Spleen (tissue), 7 donors: Measurements from ENCODE around the gene TNFRSF1B.

Experiments
- POLR2A ChIP-seq, 3 donors: fragments of 450-650 bp; IDR thresholded peaks; one replicate each; pipeline ENCODE4 v1.5.1; 2017; ENCODE audit warnings: antibody characterized with exemption in 3 of 3, mild to moderate bottlenecking in 1 of 3
- POLR2AphosphoS5 ChIP-seq, 3 donors: sonication (generic); formaldehyde crosslinking; IDR thresholded peaks; one replicate each; pipeline ENCODE4 v1.5.1; 2017; ENCODE audit warnings: antibody characterized with exemption in 3 of 3
- TF ChIP-seq, protein P1 (sequence below), 11 experiments: fragments of 200-600 bp in 7 of 11; fragments of 450-650 bp in 4 of 11; sonication (generic) in 4 of 11; IDR thresholded peaks in 8 of 11; conservative IDR thresholded peaks in 3 of 11; 1 replicate in 7 of 11; 2 replicates in 4 of 11; pipeline versions ENCODE4 v1.4.0 to v1.8.0; 2016 to 2021; ENCODE audit warnings: antibody characterized with exemption in 11 of 11, inconsistent platforms in 4 of 11, mild to moderate bottlenecking in 1 of 11
- donor health status: DM: no; HTN: no; CAD: no; lungs with moderate emphysema.
- donor health status: DM: no; HTN: no; CAD: no.
- donor health status: DM: no; HTN: no; CAD: no.

DNA sequence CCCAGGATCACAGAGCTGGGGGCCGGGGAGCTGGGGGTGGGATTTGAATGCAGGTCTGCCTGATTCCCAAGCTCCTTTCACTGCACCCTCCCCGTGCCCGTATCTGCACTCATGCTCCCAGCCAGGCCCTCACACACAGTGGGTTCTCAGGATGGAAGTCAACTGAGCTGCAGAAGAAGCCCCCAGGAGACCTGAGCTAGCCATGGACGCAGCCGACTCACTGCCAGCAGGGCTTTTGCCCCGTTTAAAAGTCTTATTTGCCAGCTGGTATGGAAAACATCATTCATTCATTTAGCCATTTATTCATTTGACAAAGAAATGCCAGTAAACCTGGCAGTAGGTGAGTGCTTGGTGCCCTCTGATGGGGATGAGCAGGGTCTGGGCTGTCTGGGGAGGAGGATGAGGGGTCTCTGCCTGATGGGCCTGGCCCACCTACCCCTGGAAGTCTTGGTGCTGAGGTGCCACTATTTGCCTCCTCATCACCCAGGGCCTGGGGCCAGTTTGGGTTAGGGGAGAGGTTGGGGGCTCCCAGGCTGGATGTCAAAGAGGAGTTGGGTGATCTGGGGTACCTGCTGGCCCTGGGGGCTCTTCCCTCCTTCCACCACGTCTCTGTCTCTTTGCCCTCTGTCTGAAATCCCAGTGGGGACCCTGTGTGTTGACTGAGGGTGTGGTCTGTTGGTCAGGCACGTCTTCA lies 2.8 kb downstream of the TNFRSF1B start:
- TF ChIP-seq POLR2A (IDR thresholded peaks at IDR 0.05) (no peak), POLR2AphosphoS5 (IDR thresholded peaks at IDR 0.05) (no peak)
- TF ChIP-seq, protein P1, sequence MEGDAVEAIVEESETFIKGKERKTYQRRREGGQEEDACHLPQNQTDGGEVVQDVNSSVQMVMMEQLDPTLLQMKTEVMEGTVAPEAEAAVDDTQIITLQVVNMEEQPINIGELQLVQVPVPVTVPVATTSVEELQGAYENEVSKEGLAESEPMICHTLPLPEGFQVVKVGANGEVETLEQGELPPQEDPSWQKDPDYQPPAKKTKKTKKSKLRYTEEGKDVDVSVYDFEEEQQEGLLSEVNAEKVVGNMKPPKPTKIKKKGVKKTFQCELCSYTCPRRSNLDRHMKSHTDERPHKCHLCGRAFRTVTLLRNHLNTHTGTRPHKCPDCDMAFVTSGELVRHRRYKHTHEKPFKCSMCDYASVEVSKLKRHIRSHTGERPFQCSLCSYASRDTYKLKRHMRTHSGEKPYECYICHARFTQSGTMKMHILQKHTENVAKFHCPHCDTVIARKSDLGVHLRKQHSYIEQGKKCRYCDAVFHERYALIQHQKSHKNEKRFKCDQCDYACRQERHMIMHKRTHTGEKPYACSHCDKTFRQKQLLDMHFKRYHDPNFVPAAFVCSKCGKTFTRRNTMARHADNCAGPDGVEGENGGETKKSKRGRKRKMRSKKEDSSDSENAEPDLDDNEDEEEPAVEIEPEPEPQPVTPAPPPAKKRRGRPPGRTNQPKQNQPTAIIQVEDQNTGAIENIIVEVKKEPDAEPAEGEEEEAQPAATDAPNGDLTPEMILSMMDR (IDR thresholded peaks at IDR 0.05 in 8 of 11, conservative IDR thresholded peaks at IDR 0.05 in 3 of 11), result no peak
